HFFc6 (cell line): ENCODE data around the gene SEPTIN5. TPM values are rescaled to one million over a fixed set of nuclear protein-coding genes. Genes with fewer than 3 reads are reported as not detected.
A peak's percentile ranks its signal among the peaks of the same experiment; 100 is the strongest.

Experiments
- DNase-seq: peaks from one replicate; pipeline ENCODE4 v3.0.0-alpha.2; 2018
- H3K27ac Mint-ChIP-seq: 2 replicates; pipeline ENCODE4 v1.8.0; 2020; ENCODE audit warnings: mild to moderate bottlenecking, mixed read lengths
- H3K27me3 Mint-ChIP-seq: 2 replicates; pipeline ENCODE4 v1.8.0; 2021; ENCODE audit warnings: mild to moderate bottlenecking, moderate library complexity, mixed read lengths; ENCODE audit not compliant: insufficient read depth
- H3K36me3 Mint-ChIP-seq: 2 replicates; pipeline ENCODE4 v1.8.0; 2021; ENCODE audit warnings: low read depth, mixed read lengths
- H3K4me1 Mint-ChIP-seq: 2 replicates; pipeline ENCODE4 v1.8.0; 2020; ENCODE audit warnings: low read depth, mixed read lengths
- H3K4me3 Mint-ChIP-seq: 2 replicates; pipeline ENCODE4 v1.8.0; 2020; ENCODE audit warnings: mild to moderate bottlenecking, moderate library complexity, mixed read lengths
- H3K9me3 Mint-ChIP-seq: 2 replicates; pipeline ENCODE4 v1.8.0; 2020; ENCODE audit warnings: mild to moderate bottlenecking, mixed read lengths
- total RNA-seq, 6 experiments: library from RNA; stranded (reverse); fragmentation: NEBNext Ultra II Directional; extraction: Animal tissue kit (Norgen Biotek cat#: 25700); gene quantifications; 2 replicates in 1 of 6; 3 replicates in 5 of 6; pipeline ENCODE4 v1.2.3, GENCODE V29; 2021
- TF ChIP-seq, protein P1 (sequence below): fragments of 200-600 bp; sonication (generic); IDR thresholded peaks from 2 replicates; pipeline ENCODE4 v1.5.0; 2021; ENCODE audit warnings: antibody characterized with exemption, mild to moderate bottlenecking

The SEPTIN5 gene
- total RNA-seq, 6 experiments from 2014 or later = 4.9 to 13.7 (median 6.5) TPM

DNA sequence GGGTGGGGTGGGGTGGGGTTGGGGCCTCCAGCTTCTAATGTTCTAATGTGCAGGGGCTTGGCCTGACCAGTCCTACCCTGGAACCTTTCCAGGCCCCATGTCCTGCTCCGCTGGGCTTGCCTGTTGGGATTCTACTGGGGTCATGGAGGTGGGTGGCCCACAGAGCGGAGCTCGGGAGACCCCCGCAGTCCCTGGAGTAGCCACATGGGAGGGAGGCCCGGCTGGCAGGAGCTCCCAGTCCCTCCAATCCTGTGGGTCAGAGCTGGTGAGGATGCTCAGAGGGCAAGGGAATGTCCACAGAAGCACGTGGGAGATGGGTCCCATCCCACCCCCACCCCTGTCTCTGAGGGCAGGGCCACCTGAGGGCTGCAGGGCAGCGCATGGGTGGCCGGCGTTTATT, 2.9 kb downstream of the SEPTIN5 start:
- DNase-seq = no peak
- no peaks in the 10 kb centered on the region for H3K36me3 Mint-ChIP-seq
- H3K4me3 Mint-ChIP-seq = no peak overlapping the region
- H3K27ac Mint-ChIP-seq = no peak overlapping the region
- H3K4me1 Mint-ChIP-seq = no peaks in the 10 kb centered on the region
- H3K27me3 Mint-ChIP-seq = peaks cover 8% of the 10 kb centered on the region; the same call in 1 of the 2 replicates
- TF ChIP-seq, protein P1, sequence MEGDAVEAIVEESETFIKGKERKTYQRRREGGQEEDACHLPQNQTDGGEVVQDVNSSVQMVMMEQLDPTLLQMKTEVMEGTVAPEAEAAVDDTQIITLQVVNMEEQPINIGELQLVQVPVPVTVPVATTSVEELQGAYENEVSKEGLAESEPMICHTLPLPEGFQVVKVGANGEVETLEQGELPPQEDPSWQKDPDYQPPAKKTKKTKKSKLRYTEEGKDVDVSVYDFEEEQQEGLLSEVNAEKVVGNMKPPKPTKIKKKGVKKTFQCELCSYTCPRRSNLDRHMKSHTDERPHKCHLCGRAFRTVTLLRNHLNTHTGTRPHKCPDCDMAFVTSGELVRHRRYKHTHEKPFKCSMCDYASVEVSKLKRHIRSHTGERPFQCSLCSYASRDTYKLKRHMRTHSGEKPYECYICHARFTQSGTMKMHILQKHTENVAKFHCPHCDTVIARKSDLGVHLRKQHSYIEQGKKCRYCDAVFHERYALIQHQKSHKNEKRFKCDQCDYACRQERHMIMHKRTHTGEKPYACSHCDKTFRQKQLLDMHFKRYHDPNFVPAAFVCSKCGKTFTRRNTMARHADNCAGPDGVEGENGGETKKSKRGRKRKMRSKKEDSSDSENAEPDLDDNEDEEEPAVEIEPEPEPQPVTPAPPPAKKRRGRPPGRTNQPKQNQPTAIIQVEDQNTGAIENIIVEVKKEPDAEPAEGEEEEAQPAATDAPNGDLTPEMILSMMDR = no peak
- H3K9me3 Mint-ChIP-seq = no peaks in the 10 kb centered on the region

DNA sequence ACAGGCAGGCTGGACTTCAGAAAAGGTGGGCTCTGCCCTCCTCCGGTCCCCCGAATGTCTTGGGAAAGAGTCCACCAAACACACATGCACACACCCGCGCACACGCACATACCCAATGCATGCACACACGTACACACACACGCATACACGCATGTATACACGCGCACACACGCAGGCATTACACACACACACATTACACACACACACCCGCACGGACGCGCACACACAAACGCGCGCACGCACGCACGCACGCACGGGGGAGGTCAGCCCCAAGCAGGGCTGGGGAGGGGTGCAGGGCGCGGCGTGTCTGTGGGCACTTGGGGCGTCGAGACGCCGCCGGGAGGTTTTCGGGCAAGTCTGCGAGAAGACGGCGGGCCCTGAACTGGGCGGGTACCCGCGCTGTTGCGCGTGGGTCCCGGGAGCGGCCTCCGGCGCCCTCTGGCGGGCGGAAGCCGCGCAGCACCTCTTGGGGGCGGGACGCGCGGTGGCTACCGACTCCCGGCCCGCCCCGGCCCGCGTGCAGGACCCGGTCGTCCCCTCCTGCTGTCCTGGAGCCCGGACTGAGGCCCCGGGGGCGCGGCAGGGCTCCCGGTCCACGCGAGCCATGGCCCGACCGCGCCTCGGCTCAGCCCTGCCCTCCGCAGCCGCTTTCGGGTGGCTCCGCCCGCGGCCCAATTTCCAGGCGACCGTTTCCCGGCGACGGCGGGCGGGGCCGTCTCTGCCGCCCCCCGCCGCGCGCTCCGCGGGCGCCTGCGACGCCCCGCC, 3.6 kb downstream of the SEPTIN5 start:
- no peak overlapping the region for H3K27ac Mint-ChIP-seq
- H3K4me3 Mint-ChIP-seq = peak overlapping the region; percentile 84
- H3K27me3 Mint-ChIP-seq = peaks cover 8% of the 10 kb centered on the region; the same call in 1 of the 2 replicates
- DNase-seq = peak; percentile 39
- no peaks in the 10 kb centered on the region for H3K4me1 Mint-ChIP-seq
- H3K36me3 Mint-ChIP-seq = no peaks in the 10 kb centered on the region
- TF ChIP-seq, protein P1 = peak; percentile 97
- H3K9me3 Mint-ChIP-seq = no peaks in the 10 kb centered on the region

DNA sequence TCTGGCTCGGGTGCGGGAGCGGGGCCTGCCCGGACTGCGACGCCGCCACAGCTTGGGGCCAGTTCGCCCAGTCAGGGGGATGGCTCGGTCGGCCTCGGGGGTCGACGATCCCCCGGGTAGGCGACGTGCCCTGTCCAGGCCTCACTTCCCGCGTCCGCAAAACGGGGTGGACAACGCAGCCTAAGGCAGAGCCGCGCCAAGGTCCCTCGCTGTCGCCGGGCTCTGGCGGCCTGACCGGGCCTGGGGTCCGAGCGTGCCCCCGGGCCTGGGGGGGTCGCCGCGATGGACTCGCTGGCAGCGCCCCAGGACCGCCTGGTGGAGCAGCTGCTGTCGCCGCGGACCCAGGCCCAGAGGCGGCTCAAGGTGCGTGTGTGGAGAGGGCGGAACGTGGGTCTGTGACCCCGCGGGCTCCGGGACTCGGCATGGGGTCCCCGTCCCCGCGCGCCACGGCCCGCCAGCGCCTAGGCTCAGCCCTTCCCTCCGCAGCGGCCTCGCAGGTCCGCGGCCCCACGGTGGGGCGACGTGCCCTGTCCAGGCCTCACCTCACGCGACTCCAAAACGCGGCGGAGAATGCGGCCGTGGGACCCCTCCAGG, 4.2 kb downstream of the SEPTIN5 start:
- TF ChIP-seq, protein P1 = no peak
- peak overlapping the region; percentile 46; the same call in 1 of the 2 replicates for H3K4me3 Mint-ChIP-seq
- DNase-seq = no peak

DNA sequence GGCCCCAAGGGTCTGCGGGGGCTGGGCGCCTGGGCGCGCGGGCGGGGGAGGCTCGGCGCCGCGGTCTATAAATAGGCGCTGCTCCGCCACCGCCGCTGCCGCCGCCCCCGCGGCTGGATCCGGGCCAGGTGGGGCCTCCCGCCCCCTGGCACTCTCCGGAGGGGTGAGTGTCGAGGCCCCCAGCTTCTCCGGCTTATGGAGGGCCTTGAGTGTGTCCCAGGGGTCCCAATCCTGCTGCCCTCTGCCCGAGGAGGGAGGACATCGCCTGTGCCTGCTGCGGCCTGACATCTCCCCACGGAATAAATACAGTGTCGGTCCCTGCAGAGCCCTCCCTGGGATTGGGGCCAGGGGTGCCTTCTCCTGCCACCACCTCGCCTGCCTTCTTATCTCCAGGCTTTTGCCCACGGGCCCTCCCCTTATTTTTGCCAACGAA, 4.8 kb downstream of the SEPTIN5 start:
- TF ChIP-seq, protein P1 = no peak
- Mint-ChIP-seq H3K4me3 (peak overlapping the region; percentile 76), H3K27ac (no peak overlapping the region; the same call in 1 of the 2 replicates), H3K9me3 (no peaks in the 10 kb centered on the region), H3K27me3 (peaks cover 2% of the 10 kb centered on the region; the same call in 1 of the 2 replicates), H3K36me3 (no peaks in the 10 kb centered on the region), H3K4me1 (no peaks in the 10 kb centered on the region)
- DNase-seq = no peak

More for the DNA sequence above, 4.2 kb downstream of the SEPTIN5 start:
- no peaks in the 10 kb centered on the region for H3K4me1 Mint-ChIP-seq
- H3K36me3 Mint-ChIP-seq = no peaks in the 10 kb centered on the region
- H3K9me3 Mint-ChIP-seq = no peaks in the 10 kb centered on the region
- peaks cover 2% of the 10 kb centered on the region; the same call in 1 of the 2 replicates for H3K27me3 Mint-ChIP-seq
- H3K27ac Mint-ChIP-seq = no peak overlapping the region

DNA sequence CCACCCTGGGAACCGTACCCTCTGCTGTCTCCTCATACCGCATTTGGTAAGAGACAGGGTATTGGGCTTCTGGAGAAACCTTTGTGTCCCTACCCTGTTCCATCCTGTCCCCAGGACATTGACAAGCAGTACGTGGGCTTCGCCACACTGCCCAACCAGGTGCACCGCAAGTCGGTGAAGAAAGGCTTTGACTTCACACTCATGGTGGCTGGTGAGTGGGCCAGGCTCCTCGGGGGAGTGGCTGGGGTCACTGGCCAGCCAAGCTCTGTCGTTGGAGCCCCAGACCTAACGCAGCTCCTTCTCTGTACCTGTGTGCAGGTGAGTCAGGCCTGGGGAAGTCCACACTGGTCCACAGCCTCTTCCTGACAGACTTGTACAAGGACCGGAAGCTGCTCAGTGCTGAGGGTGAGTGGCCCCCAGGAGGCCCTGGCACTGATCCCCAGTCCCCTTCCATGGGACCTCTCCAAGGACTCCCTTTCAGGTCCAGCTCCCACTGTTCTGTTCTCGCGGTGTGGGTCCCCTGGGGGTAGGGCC, 5.3 kb downstream of the SEPTIN5 start:
- no peak overlapping the region; the same call in 1 of the 2 replicates for H3K27ac Mint-ChIP-seq
- H3K27me3 Mint-ChIP-seq = peaks cover 2% of the 10 kb centered on the region; the same call in 1 of the 2 replicates
- peak overlapping the region; percentile 76 for H3K4me3 Mint-ChIP-seq
- no peak for DNase-seq
- H3K9me3 Mint-ChIP-seq = peaks cover 1% of the 10 kb centered on the region
- TF ChIP-seq, protein P1 = no peak
- no peaks in the 10 kb centered on the region for H3K4me1 Mint-ChIP-seq
- peaks cover 1% of the 10 kb centered on the region for H3K36me3 Mint-ChIP-seq
